ENCODE measurements around the gene DYNLT4. TPM values are rescaled to one million over a fixed set of nuclear protein-coding genes. Genes with fewer than 3 reads are reported as not detected.
"Not testable (repeated sequence)": the region's sequence is repeated elsewhere in the genome, so short reads cannot be mapped to it uniquely, and the experiment has no call there.

DYNLT4 gene
- total RNA-seq, 4 donors from 2014 or later: 2.4 TPM; not detected in 3

DNA sequence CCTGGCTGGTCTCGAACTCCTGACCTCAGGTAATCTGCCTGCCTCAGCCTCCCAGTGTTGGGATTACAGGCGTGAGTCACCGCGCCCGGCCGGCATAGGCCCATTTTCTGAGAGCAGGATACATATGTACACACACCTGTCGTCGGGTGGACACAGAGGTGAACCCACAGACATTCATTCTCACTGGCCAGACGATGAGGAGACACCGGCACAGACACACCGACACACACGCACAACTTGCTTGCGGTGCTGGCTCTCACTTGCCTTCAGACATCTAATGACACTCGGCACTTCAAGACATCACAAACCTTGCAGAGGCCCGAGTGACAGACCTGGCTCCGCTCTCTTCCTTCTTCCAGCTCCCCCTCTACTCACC lies 35.3 kb upstream of the DYNLT4 start:
- no peak for DNase-seq (ENCODE audit: low spot score in 2 of 2)
- TF ChIP-seq POLR2A (IDR thresholded peaks at IDR 0.05): no peak
- no peak for TF ChIP-seq CTCF (IDR thresholded peaks at IDR 0.05)
- intact Hi-C loops (cut with DNase I; ENCODE audit: low total_unique reads): no loop called here
- H3K4me3 ChIP-seq (ENCODE audit: low read depth, poor library complexity, severe bottlenecking): peak overlapping the region; percentile 39
- 62% methylated on average over 16 of the region's 16 CpGs for WGBS, 2 donors

DNA sequence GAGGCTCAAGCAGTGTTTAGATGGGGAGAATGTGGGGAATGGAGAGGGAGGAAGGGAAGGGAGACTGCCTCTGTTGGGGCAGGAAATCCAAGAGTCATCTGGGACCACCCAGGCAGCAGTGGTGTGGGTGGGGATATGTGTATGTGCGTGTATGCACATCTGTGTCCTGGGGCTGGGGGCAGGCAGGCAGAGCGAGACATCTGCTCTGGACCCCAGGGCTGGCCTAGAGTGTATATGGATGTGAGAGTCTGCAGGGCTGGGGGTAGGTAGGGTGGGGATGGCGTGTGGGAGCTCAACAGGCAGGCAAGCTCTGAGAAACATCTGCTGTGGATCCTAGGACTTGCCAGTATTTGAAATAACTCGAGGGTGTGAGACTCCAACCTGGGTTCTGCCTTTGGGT lies 32.4 kb upstream of the DYNLT4 start:
- intact Hi-C loops (cut with DNase I; ENCODE audit: low total_unique reads): loop anchor here (10.0 kb wide), 2 partner anchors 165 to 455 kb away; no protein-coding TSS in a partner anchor
- 35 to 47% methylated on average over 4 of the region's 4 CpGs for WGBS, 2 donors
- TF ChIP-seq POLR2A (IDR thresholded peaks at IDR 0.05): no peak
- no peak for DNase-seq (ENCODE audit: low spot score in 2 of 2)
- H3K4me3 ChIP-seq (ENCODE audit: low read depth, poor library complexity, severe bottlenecking): no peak overlapping the region

DNA sequence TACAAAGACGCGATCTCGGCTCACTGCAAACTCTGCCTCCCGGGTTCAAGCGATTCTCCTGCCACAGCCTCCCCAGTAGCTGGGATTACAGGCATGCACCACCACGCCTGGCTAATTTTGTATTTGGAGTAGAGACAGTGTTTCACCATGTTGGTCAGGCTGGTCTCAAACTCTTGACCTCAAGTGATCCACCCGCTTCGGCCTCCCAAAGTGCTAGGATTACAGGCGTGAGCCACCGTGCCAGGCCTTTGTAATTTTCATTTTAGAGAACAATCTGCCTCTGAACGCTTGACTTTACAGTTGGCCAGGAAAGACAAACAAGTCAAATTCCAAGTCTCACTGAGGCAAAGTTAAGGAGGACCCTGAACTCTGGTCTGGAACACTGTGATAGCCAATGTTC lies 31.1 kb upstream of the DYNLT4 start:
- not testable (repeated sequence) for H3K4me3 ChIP-seq (ENCODE audit: low read depth, poor library complexity, severe bottlenecking); DNase-seq (ENCODE audit: low spot score in 2 of 2)
- WGBS, 2 donors: 90 to 93% methylated on average over 11 of the region's 11 CpGs
- intact Hi-C loops (cut with DNase I; ENCODE audit: low total_unique reads): loop anchor here (10.0 kb wide), 2 partner anchors 167 to 457 kb away; no protein-coding TSS in a partner anchor

DNA sequence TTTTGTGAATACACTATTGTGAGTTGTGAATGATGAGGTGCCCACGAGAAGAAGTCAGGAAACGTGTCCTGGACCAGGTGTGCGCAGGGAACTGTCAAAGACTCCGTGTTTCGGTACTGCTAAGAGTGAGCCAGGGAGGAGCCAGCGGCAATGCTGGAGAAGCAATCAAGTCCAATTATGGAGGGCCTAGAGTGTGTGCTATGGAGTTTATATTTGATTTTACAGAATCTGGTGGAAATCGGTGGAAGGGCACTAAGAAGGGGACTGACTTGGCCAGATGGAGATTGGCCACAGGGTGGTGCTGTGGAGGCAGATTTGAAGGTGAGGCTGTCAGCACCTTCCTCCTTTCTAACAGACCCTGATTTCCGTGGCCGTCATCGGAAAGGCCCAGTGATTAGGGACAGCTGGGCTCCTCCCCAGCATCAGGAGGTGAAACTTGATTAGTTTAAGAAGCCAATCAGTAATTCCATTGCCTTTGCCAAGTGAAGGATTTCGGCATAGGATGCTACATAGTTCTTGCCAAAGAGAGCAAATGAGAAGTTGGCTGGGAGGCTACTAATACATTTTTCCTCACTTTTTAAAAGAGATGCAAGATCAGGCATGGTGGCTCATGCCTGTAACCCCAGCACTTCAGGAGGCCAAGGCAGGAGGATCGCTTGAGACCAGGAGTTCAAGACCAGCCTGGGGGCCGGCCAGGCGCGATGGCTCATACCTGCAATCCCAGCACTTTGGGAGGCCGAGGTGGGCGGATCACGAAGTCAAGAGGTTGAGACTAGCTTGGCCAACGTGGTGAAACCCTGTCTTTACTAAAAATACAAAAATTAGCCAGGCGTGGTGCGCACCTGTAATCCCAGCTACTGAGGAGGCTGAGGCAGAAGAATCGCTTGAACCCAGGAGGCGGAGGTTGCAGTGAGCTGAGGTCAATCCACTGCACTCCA lies 28.9 kb upstream of the DYNLT4 start:
- peak; percentile 74 to 97 for DNase-seq (ENCODE audit: low spot score in 2 of 2)
- TF ChIP-seq CTCF (IDR thresholded peaks at IDR 0.05) (peak in 1 of 3 donors; percentile 56), POLR2A (IDR thresholded peaks at IDR 0.05) (no peak)
- intact Hi-C loops (cut with DNase I; ENCODE audit: low total_unique reads): loop anchor here (10.0 kb wide), 2 partner anchors 169 to 459 kb away; no protein-coding TSS in a partner anchor
- WGBS, 2 donors: 60 to 61% methylated on average over 23 of the region's 23 CpGs
- no peak overlapping the region for H3K4me3 ChIP-seq (ENCODE audit: low read depth, poor library complexity, severe bottlenecking)

GRCh38 chr1:44834328-44834727 lies 27.2 kb upstream of the DYNLT4 start:
- 69 to 86% methylated on average over 7 of the region's 7 CpGs for WGBS, 2 donors
- DNase-seq (ENCODE audit: low spot score in 2 of 2): no peak
- no peak overlapping the region for H3K4me3 ChIP-seq (ENCODE audit: low read depth, poor library complexity, severe bottlenecking)
- TF ChIP-seq CTCF (IDR thresholded peaks at IDR 0.05): no peak
- no peak for TF ChIP-seq POLR2A (IDR thresholded peaks at IDR 0.05)
- intact Hi-C loops (cut with DNase I; ENCODE audit: low total_unique reads): loop anchor here (10.0 kb wide), 2 partner anchors 170 to 460 kb away; no protein-coding TSS in a partner anchor

GRCh38 chr1:44832056-44832705 lies 25.0 kb upstream of the DYNLT4 start:
- H3K4me3 ChIP-seq (ENCODE audit: low read depth, poor library complexity, severe bottlenecking): no peak overlapping the region
- intact Hi-C loops (cut with DNase I; ENCODE audit: low total_unique reads): loop anchor here (10.0 kb wide), 2 partner anchors 173 to 463 kb away; no protein-coding TSS in a partner anchor
- 77 to 86% methylated on average over 11 to 12 of the region's 13 CpGs for WGBS, 2 donors
- DNase-seq (ENCODE audit: low spot score in 2 of 2): no peak
- TF ChIP-seq POLR2A (IDR thresholded peaks at IDR 0.05) (no peak), CTCF (IDR thresholded peaks at IDR 0.05) (no peak)
